GM18505 (cell line): ENCODE data around the gene HCFC1.

Source experiments
- ATAC-seq: cut with Tn5 transposase; IDR thresholded peaks from one replicate; pipeline ENCODE4 v1.9.1; 2021; ENCODE audit not compliant: unreplicated experiment
- POLR2A ChIP-seq: IDR thresholded peaks from 4 replicates; pipeline ENCODE4 v1.6.1; 2011; ENCODE audit warnings: borderline replicate concordance; ENCODE audit not compliant: insufficient read depth, insufficient read length; ENCODE audit errors: extremely low read depth

Gene HCFC1

GRCh38 chrX:153925739-153926551 lies 45.7 kb downstream of the HCFC1 start, which contains the start of gene ARHGAP4:
ARHGAP4 (minus strand) TSS chrX:153926264; CDS start chrX:153926202, 62 bp downstream.
- TF ChIP-seq POLR2A, result peak; percentile 15
- ATAC-seq, result no peak

- TF ChIP-seq POLR2A, result peak; percentile 98
- ATAC-seq, result no peak
These were observed 46.3 kb downstream of the HCFC1 start for GRCh38 chrX:153925387-153925738.

- no peak for TF ChIP-seq POLR2A
- no peak for ATAC-seq
These were observed 47.3 kb downstream of the HCFC1 start for GRCh38 chrX:153924149-153924861.

GRCh38 chrX:153922932-153923857 lies 48.4 kb downstream of the HCFC1 start:
- ATAC-seq, result no peak
- TF ChIP-seq POLR2A, result no peak

GRCh38 chrX:153921511-153922446 lies 49.8 kb downstream of the HCFC1 start:
- no peak for ATAC-seq

GRCh38 chrX:153921070-153921469 lies 50.5 kb downstream of the HCFC1 start:
- no peak for ATAC-seq
- TF ChIP-seq POLR2A, result no peak

More at GRCh38 chrX:153921511-153922446, 49.8 kb downstream of the HCFC1 start:
- no peak for TF ChIP-seq POLR2A

- TF ChIP-seq POLR2A, result no peak
- ATAC-seq, result no peak
These were observed 51.1 kb downstream of the HCFC1 start for GRCh38 chrX:153920546-153920945.

- ATAC-seq, result no peak
- no peak for TF ChIP-seq POLR2A
These were observed 52.3 kb downstream of the HCFC1 start for GRCh38 chrX:153919281-153919680.

- no peak for ATAC-seq
These were observed 53.7 kb downstream of the HCFC1 start for GRCh38 chrX:153917869-153918268.

GRCh38 chrX:153913701-153914100 lies 57.9 kb downstream of the HCFC1 start:
- ATAC-seq, result no peak

More at GRCh38 chrX:153917869-153918268, 53.7 kb downstream of the HCFC1 start:
- no peak for TF ChIP-seq POLR2A

GRCh38 chrX:153913211-153913610 lies 58.4 kb downstream of the HCFC1 start:
- ATAC-seq, result no peak
- TF ChIP-seq POLR2A, result no peak

More at GRCh38 chrX:153913701-153914100, 57.9 kb downstream of the HCFC1 start:
- TF ChIP-seq POLR2A, result no peak

GRCh38 chrX:153911798-153912197 lies 59.8 kb downstream of the HCFC1 start:
- TF ChIP-seq POLR2A, result no peak

More at GRCh38 chrX:153911798-153912197, 59.8 kb downstream of the HCFC1 start:
- no peak for ATAC-seq
